Heart left ventricle (tissue), 16 donors: ENCODE data around the gene SH2D3C. TPM values are rescaled to one million over a fixed set of nuclear protein-coding genes. Genes with fewer than 3 reads are reported as not detected.
A peak's percentile ranks its signal among the peaks of the same experiment; 100 is the strongest.

Experiments
- ATAC-seq, 4 donors: fragments of 200-7000 bp; cut with Tn5 transposase; one replicate each; pipeline ENCODE4 v1.9.1; 2020 to 2022; ENCODE audit warnings: moderate library complexity in 4 of 4, mild to moderate bottlenecking in 3 of 4, moderate number of reproducible peaks in 1 of 4
- DNase-seq, 5 donors: peaks; one replicate each; pipeline ENCODE4 v3.0.0-alpha.2; 2020
- H3K27ac ChIP-seq, 12 donors: fragments of 200-600 bp; sonication (generic) in 4 of 12; one replicate each; pipeline versions ENCODE4 v1.5.0 to v1.8.0; 2016 to 2022; ENCODE audit warnings: mild to moderate bottlenecking in 2 of 12
- H3K27me3 ChIP-seq, 9 donors: fragments of 200-600 bp; sonication (generic) in 2 of 9; one replicate each; pipeline versions ENCODE4 v1.5.1 to v1.8.0; 2016 to 2022; ENCODE audit warnings: mild to moderate bottlenecking in 3 of 9
- H3K36me3 ChIP-seq, 9 donors: fragments of 200-600 bp; sonication (generic) in 2 of 9; one replicate each; pipeline versions ENCODE4 v1.5.0 to v1.8.0; 2018 to 2022; ENCODE audit warnings: mild to moderate bottlenecking in 2 of 9
- H3K4me1 ChIP-seq, 12 donors: fragments of 200-600 bp; sonication (generic) in 4 of 12; one replicate each; pipeline versions ENCODE4 v1.5.0 to v1.8.0; 2016 to 2022; ENCODE audit warnings: mild to moderate bottlenecking in 3 of 12
- H3K4me3 ChIP-seq, 12 donors: fragments of 200-600 bp; sonication (generic) in 4 of 12; one replicate each; pipeline versions ENCODE4 v1.5.0 to v1.8.0; 2017 to 2022; ENCODE audit warnings: mild to moderate bottlenecking in 9 of 12, moderate library complexity in 4 of 12
- H3K9me3 ChIP-seq, 12 donors: fragments of 200-600 bp; sonication (generic) in 4 of 12; one replicate each; pipeline versions ENCODE4 v1.5.0 to v1.8.0; 2016 to 2022; ENCODE audit warnings: mild to moderate bottlenecking in 1 of 12
- CTCF ChIP-seq, 12 donors: fragments of 200-600 bp; sonication (generic) in 4 of 12; IDR thresholded peaks; one replicate each; pipeline versions ENCODE4 v1.5.0 to v1.8.0; 2018 to 2022; ENCODE audit warnings: antibody characterized with exemption in 12 of 12, mild to moderate bottlenecking in 5 of 12
- POLR2A ChIP-seq, 2 donors: fragments of 450-650 bp; IDR thresholded peaks; one replicate each; pipeline ENCODE4 v1.6.1; 2017; ENCODE audit warnings: antibody characterized with exemption in 2 of 2, mild to moderate bottlenecking in 2 of 2, moderate library complexity in 2 of 2
- WGBS, 4 donors: extraction: QIAGEN DNeasy Blood & Tissue Kit in 2 of 4; methylation state at CpG; one replicate each; pipeline versions ENCODE4 v1.1.5 to v1.1.7; 2013 to 2018; 5-methylcytosine and 5-hydroxymethylcytosine counted together
- intact Hi-C, 10 donors: fragments of 100-400 bp; cut with DNase I; formaldehyde crosslinking; loops; one replicate each; pipeline versions ENCODE4 v1.11.1 to v1.14.2; 2022
- polyA plus RNA-seq, 2 donors: library from polyadenylated mRNA; stranded (reverse); fragments of 200-250 nt; gene quantifications; one replicate each; pipeline ENCODE4 v1.2.3, GENCODE V29; 2013
- total RNA-seq, 9 donors: library from RNA; depleted of rRNA in 2 of 9; stranded (reverse); fragments of >200 nt in 2 of 9; fragmentation: NEBNext Ultra II Directional in 3 of 9; extraction: Animal tissue kit (Norgen Biotek cat#: 25700) in 3 of 9; gene quantifications; one replicate each; pipeline versions ENCODE4 v1.1.0 to v1.2.4, GENCODE V29; 2016 to 2023
- donor health status: ischemic (EF 13 %, LVEDD 7.1; RV severe dilation, severe dysfunction).
- donor health status: healthy with polysubstance abuse.
- donor health status: DM: no; HTN: yes; CAD: no.
- donor health status: DM: no; HTN: no; CAD: no.
- donor health status: ischemic (EF 25% LVEDD 6.9; RV normal size, moderate dysfunction).
- donor health status: ischemic (EF 25% LVEDD 5.7; RV mildly dilated, moderate dysfunction).
- donor health status: healthy.
- donor health status: DM: yes; HTN: yes; CAD: no.
- donor health status: ischemic (EF 35%, LVEDD 5.7; RV mildly dilated, moderate dysfunction).
- donor health status: nonischemic (EF 11% LVEDD 7.7; RV severe dilation, severe dysfunction).
- donor health status: DM: yes; HTN: yes; CAD: no.
- donor health status: PGD.
- donor health status: ischemic (EF 29% LVEDD 5.4; RV normal size, mild dysfunction).
- donor health status: nonischemic (EF 23%, LVEDD 6.1; RV moderate dilation, normal function).

The SH2D3C gene
- total and polyA plus RNA-seq, 11 donors = 13.7 to 38.9 (median 21.0) TPM

DNA sequence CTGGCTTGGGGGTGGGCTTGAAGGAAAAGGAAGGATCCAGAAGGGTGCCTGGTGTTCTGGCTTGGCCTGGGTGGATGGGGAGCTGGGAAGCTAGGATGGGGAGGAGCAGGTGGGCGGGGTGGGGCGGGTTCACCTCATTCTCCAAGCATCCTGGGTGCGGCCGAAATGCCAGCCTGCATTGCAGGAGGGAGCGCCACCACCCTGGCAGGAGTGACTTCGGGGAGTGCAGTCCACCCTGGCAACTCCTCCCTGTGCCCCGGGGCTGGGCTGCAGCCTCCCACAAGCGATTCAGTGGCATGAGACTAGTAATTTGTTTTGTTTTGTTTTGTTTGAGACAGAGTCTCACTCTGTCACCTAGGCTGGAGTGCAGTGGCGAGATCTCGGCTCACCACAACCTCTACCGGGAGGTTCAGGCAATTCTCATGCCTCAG is 57.1 kb downstream of the SH2D3C start:
- Histone ChIP-seq H3K36me3 (no peaks in the 10 kb centered on the region), H3K9me3 (no peaks in the 10 kb centered on the region), H3K4me1 (peaks cover 0 to 18% (median 7%) of the 10 kb centered on the region in 12 donors), H3K27me3 (no peaks in the 10 kb centered on the region), H3K27ac (no peak overlapping the region), H3K4me3 (no peak overlapping the region)
- 61 to 83% (median 66%) methylated on average over 4 to 11 of the region's 11 CpGs for WGBS, 4 donors
- TF ChIP-seq POLR2A (IDR thresholded peaks at IDR 0.05) = no peak
- TF ChIP-seq CTCF (IDR thresholded peaks at IDR 0.05) = no peak
- DNase-seq (peak in 1 of 5 donors; percentile 43), ATAC-seq (no peak)
- intact Hi-C loops = loop anchor here in 1 of 10 donors (10.0 kb wide), 1 partner anchor 217 kb away; no protein-coding TSS in a partner anchor

GRCh38 chr9:127720865-127721227 is 57.6 kb downstream of the SH2D3C start:
- peaks cover 0 to 24% (median 12%) of the 10 kb centered on the region in 12 donors for H3K4me1 ChIP-seq
- no peak overlapping the region for H3K27ac ChIP-seq
- TF ChIP-seq POLR2A (IDR thresholded peaks at IDR 0.05) (no peak), CTCF (IDR thresholded peaks at IDR 0.05) (no peak)
- intact Hi-C loops = loop anchor here in 1 of 10 donors (10.0 kb wide), 1 partner anchor 216 kb away; no protein-coding TSS in a partner anchor
- H3K4me3 ChIP-seq = no peak overlapping the region
- no peaks in the 10 kb centered on the region for H3K27me3 ChIP-seq
- ATAC-seq = no peak
- no peak for DNase-seq
- H3K9me3 ChIP-seq = no peaks in the 10 kb centered on the region
- H3K36me3 ChIP-seq = no peaks in the 10 kb centered on the region

GRCh38 chr9:127720031-127720864 is 58.2 kb downstream of the SH2D3C start:
- Histone ChIP-seq H3K36me3 (no peaks in the 10 kb centered on the region), H3K27me3 (no peaks in the 10 kb centered on the region), H3K27ac (peak overlapping the region in 1 of 12 donors; percentile 64), H3K4me1 (peaks cover 0 to 24% (median 12%) of the 10 kb centered on the region in 12 donors), H3K4me3 (no peak overlapping the region), H3K9me3 (no peaks in the 10 kb centered on the region)
- 71 to 84% (median 83%) methylated on average over 7 to 12 of the region's 12 CpGs for WGBS, 4 donors
- DNase-seq = peak in 1 of 5 donors; percentile 42
- intact Hi-C loops = loop anchor here in 1 of 10 donors (10.0 kb wide), 1 partner anchor 215 kb away; no protein-coding TSS in a partner anchor
- ATAC-seq = no peak
- no peak for TF ChIP-seq CTCF (IDR thresholded peaks at IDR 0.05)
- TF ChIP-seq POLR2A (IDR thresholded peaks at IDR 0.05) = no peak

- DNase-seq (no peak), ATAC-seq (no peak)
- TF ChIP-seq CTCF (IDR thresholded peaks at IDR 0.05) (no peak), POLR2A (IDR thresholded peaks at IDR 0.05) (no peak)
- Histone ChIP-seq H3K4me1 (peaks cover 0 to 26% (median 13%) of the 10 kb centered on the region in 12 donors), H3K27ac (peak overlapping the region in 2 of 12 donors; percentile 19 to 22), H3K36me3 (no peaks in the 10 kb centered on the region), H3K9me3 (no peaks in the 10 kb centered on the region), H3K27me3 (no peaks in the 10 kb centered on the region), H3K4me3 (no peak overlapping the region)
- intact Hi-C loops = loop anchor here in 4 of 10 donors (5.0 kb wide), 2 partner anchors 105 to 110 kb away; partner anchors contain the start of gene STXBP1 (in 3 of the 4)
- WGBS, 4 donors = 74 to 78% (median 75%) methylated on average over 5 of the region's 5 CpGs
Measured at GRCh38 chr9:127717766-127718165, 60.7 kb downstream of the SH2D3C start.
